ENCODE results near the gene RAPGEF5. TPM values are rescaled to one million over a fixed set of nuclear protein-coding genes. Genes with fewer than 3 reads are reported as not detected.

The RAPGEF5 gene
- total RNA-seq, 4 donors from 2014 or later: 7.4 to 16.2 (median 12.1) TPM

GRCh38 chr7:22192801-22193200 lies 164.2 kb downstream of the RAPGEF5 start:
- intact Hi-C loops (cut with DNase I; ENCODE audit: low total_unique reads): no loop called here
- no peak for ATAC-seq
- Histone ChIP-seq H3K4me3 (no peak overlapping the region), H3K36me3 (no peaks in the 10 kb centered on the region), H3K27ac (no peak overlapping the region), H3K4me1 (no peaks in the 10 kb centered on the region), H3K9me3 (no peaks in the 10 kb centered on the region), H3K27me3 (no peaks in the 10 kb centered on the region)
- DNase-seq: no peak
- no peak for TF ChIP-seq CTCF (IDR thresholded peaks at IDR 0.05 in 4 of 5, conservative IDR thresholded peaks at IDR 0.05 in 1 of 5)
- TF ChIP-seq POLR2A (IDR thresholded peaks at IDR 0.05): no peak
- in situ Hi-C loops (cut with MboI; ENCODE audit: low sequenced_read_pairs in 4 of 4): no loop called here

GRCh38 chr7:22190736-22191135 lies 166.2 kb downstream of the RAPGEF5 start:
- Histone ChIP-seq H3K36me3 (no peaks in the 10 kb centered on the region), H3K27me3 (no peaks in the 10 kb centered on the region), H3K9me3 (no peaks in the 10 kb centered on the region), H3K27ac (no peak overlapping the region), H3K4me3 (no peak overlapping the region), H3K4me1 (no peaks in the 10 kb centered on the region)
- intact Hi-C loops (cut with DNase I; ENCODE audit: low total_unique reads) (no loop called here), in situ Hi-C loops (cut with MboI; ENCODE audit: low sequenced_read_pairs in 4 of 4) (no loop called here)
- ATAC-seq: no peak
- DNase-seq: no peak
- TF ChIP-seq CTCF (IDR thresholded peaks at IDR 0.05 in 4 of 5, conservative IDR thresholded peaks at IDR 0.05 in 1 of 5): no peak
- TF ChIP-seq POLR2A (IDR thresholded peaks at IDR 0.05): no peak

GRCh38 chr7:22189741-22190140 lies 167.2 kb downstream of the RAPGEF5 start:
- Histone ChIP-seq H3K36me3 (no peaks in the 10 kb centered on the region), H3K27me3 (no peaks in the 10 kb centered on the region), H3K9me3 (no peaks in the 10 kb centered on the region), H3K27ac (no peak overlapping the region), H3K4me1 (no peaks in the 10 kb centered on the region), H3K4me3 (no peak overlapping the region)
- ATAC-seq (no peak), DNase-seq (no peak)
- intact Hi-C loops (cut with DNase I; ENCODE audit: low total_unique reads) (no loop called here), in situ Hi-C loops (cut with MboI; ENCODE audit: low sequenced_read_pairs in 4 of 4) (no loop called here)
- TF ChIP-seq CTCF (IDR thresholded peaks at IDR 0.05 in 4 of 5, conservative IDR thresholded peaks at IDR 0.05 in 1 of 5): no peak
- no peak for TF ChIP-seq POLR2A (IDR thresholded peaks at IDR 0.05)

- TF ChIP-seq POLR2A (IDR thresholded peaks at IDR 0.05) (no peak), CTCF (IDR thresholded peaks at IDR 0.05 in 4 of 5, conservative IDR thresholded peaks at IDR 0.05 in 1 of 5) (no peak)
- Histone ChIP-seq H3K27me3 (no peaks in the 10 kb centered on the region), H3K4me1 (no peaks in the 10 kb centered on the region), H3K27ac (no peak overlapping the region), H3K36me3 (no peaks in the 10 kb centered on the region), H3K4me3 (no peak overlapping the region), H3K9me3 (no peaks in the 10 kb centered on the region)
- ATAC-seq: no peak
- intact Hi-C loops (cut with DNase I; ENCODE audit: low total_unique reads) (no loop called here), in situ Hi-C loops (cut with MboI; ENCODE audit: low sequenced_read_pairs in 4 of 4) (no loop called here)
- DNase-seq: no peak
Measured at GRCh38 chr7:22189230-22189629, 167.7 kb downstream of the RAPGEF5 start.

GRCh38 chr7:22187691-22188348 lies 169.1 kb downstream of the RAPGEF5 start:
- no peaks in the 10 kb centered on the region for H3K9me3 ChIP-seq
- ATAC-seq: no peak
- H3K4me1 ChIP-seq: no peaks in the 10 kb centered on the region
- in situ Hi-C loops (cut with MboI; ENCODE audit: low sequenced_read_pairs in 4 of 4) (no loop called here), intact Hi-C loops (cut with DNase I; ENCODE audit: low total_unique reads) (no loop called here)
- H3K4me3 ChIP-seq: no peak overlapping the region
- H3K27me3 ChIP-seq: no peaks in the 10 kb centered on the region
- H3K36me3 ChIP-seq: no peaks in the 10 kb centered on the region
- no peak for DNase-seq
- H3K27ac ChIP-seq: no peak overlapping the region
- TF ChIP-seq POLR2A (IDR thresholded peaks at IDR 0.05) (no peak), CTCF (IDR thresholded peaks at IDR 0.05 in 4 of 5, conservative IDR thresholded peaks at IDR 0.05 in 1 of 5) (no peak)

Data from gastrocnemius medialis (tissue), 4 donors.